DMS79 treated with DMSO at 0.1 percent for 48 hours (cell line): ENCODE data around the gene PLCB1.
"Not testable (repeated sequence)": the region's sequence is repeated elsewhere in the genome, so short reads cannot be mapped to it uniquely, and the experiment has no call there.

ENCODE experiments used
- DNase-seq: peaks from one replicate; lab custom pipeline; 2025; lab: John Stamatoyannopoulos, UW

Gene PLCB1

DNA sequence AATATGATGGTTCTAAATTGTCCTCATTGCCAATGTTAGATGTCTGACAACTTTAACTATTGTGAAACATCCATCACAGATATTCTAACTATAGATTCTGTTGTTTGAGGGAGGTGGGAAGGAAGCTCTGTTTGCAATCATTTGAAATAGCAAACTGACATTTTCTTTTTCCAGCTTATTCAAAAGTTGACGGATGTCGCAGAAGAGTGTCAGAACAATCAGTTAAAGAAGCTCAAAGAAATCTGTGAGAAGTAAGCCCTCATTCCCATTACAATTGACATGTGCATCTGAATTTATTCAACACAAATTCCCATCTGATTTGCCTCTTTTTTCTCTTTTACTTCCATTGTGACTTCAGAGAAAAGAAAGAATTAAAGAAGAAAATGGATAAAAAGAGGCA, 656.2 kb downstream of the PLCB1 start:
- DNase-seq: no peak

DNA sequence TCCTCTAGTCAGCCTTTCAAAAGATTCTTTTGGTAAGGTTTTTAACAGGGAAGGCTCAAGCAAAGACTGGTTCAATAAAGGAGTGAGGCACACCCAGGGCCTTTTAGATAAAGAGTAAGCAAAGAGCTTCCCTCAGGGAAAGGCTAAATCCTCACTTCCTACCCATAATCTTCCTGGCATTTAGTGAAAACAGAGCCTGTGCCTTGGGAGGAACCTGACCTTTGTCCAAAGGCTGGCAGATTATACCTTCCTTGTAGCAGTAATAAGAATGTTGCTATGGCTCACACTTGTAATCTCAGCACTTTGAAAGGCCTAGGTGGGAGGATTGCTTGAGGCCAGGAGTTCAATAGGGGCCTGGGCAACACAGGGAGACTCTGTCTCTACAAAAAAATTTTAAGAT, 656.8 kb downstream of the PLCB1 start:
- DNase-seq: no peak

DNA sequence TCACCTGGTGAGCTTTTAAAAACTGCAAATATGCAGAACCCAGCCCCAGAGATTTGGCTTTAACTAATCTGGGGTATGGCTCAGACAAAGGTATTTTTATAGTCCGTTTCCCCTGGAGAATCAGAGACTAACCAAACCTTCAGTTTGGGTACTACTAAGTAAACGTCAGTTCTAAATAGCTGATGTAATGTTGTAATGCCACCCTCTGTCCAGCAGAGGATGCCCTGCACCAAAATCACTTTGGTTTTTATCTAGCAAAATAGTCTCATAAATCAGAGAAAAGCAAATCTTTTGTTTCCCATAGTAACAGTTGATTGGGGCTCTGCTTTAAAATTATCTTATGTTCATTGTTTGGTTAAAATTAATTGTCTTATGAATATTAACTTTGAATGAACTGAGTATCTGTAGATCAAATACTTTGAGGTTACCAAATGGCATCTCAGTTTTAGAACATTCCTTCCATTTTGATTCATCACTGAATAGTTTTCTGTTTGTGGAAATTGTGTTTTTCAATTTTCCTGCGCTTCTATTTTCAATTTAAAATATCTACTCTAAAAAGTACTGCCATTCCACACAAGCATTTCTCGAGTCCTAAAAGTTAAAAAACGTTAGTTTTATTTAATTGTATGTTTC, 658.5 kb downstream of the PLCB1 start:
- DNase-seq: no peak

DNA sequence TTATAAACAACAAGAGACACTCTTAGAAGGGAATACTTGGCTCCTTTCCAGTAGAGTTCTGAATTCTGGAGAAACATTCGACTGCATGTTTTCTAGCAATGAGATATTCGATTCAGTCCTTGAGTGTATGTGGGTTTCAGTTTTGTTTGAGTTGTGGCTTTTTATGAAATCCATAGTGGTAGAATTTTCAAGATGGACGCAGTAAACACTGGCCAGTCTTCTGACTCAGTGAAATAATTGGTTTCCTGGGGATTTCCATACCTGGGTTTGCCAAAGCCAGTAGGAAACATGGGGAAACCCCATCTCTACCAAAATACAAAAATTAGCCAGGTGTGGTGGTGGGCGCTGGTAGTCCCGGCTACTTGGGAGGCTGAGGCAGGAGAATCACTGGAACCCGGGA, 663.3 kb downstream of the PLCB1 start:
- no peak for DNase-seq

DNA sequence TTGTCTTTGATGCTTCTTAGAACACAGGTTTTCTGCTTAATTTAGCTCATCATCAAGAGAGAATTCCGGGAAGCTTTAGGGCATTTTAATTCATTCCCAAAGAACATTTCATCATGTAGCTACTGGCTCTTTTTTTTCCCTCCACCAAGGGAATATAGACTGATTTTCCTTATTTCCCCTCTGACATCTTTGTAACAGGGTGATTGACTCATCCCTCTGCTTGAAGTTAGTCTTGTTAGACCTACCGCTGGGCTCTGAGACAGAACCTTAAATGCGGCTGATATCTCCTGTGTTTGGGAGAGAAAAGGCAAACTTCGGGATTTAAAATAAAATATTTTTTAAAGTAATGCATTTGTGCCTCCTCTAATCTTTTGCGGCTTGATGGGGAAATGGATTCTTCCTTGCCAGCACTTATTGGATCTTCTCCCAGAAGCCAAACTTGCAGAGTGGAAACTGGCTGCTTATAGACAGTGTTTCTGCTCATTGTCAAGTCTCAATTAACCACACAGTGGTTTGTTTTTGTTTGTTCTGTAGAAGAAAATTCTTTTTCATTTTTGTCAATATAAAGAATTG, 664.1 kb downstream of the PLCB1 start:
- DNase-seq: no peak

DNA sequence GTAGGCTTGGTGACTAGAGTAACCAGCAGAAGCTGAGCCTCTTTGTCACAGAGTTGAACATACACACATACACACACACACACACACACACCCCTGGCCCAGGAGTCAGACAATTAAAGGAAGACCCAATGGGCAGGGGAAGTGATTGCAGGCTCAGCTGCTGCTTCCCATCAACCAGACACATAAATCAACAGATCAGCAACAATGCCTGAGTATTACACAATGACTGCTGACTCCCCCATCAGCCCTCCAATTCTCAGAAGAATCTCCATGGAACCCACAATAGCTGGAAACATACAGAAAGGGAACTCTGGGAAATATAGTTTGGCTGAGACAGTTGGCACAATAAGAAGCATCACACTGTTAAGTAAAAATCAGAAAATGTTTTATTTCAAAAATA, 666.4 kb downstream of the PLCB1 start:
- no peak for DNase-seq

DNA sequence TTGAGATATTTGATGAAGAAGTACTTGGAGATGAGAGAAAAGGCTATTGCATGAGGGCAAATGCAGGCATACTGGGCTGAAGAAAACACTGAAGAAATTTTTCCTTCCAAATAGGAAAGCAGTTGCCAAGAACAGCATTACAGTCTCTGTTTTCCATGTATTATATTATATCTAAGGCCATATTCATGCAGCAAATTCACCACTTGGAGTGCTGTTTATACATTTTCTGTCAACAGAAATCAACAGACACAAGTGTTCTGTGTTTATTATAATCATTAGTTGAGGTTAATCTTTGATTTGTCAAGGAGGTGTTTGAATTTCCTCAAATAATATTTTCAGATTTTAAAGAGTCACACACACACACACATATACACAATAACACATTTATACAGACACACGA, 668.0 kb downstream of the PLCB1 start:
- DNase-seq: no peak

DNA sequence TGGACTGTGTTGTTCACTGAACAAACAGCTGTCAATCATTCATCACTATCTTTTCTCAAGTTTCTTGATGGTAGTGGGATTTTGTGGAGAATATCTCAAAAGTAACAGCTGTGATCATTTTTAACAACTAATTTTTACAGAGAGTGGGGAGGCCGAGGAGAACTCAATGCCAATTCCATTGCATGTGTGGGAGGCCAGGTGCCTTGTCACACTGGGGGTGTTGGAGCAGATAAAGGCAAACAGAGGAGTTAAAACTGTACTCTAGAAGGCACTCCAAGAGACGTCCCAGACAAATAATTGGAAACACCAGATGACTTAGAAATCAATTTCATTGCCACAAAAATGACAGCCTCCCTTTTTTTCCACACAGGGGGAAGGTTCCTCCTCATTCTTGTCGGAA, 669.6 kb downstream of the PLCB1 start:
- no peak for DNase-seq

DNA sequence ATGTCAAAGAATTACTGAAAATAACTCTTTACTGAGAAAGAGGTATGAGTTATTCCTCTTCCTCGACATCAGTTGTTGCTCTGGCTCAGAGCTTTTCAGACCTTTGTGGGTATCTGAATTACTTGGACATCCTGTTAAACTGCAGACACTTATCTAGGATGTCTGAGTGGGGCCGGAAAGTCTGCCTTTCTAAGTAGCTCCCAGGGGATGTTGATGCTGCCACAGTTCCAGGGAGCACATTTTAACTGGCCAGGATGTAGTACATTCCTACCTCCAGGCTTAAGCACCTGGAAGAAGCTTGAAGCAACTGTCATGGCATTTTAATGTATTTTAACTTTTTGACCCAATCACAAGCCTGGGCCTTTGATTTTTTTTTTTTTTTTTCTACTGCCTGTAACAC, 671.0 kb downstream of the PLCB1 start:
- DNase-seq: no peak

DNA sequence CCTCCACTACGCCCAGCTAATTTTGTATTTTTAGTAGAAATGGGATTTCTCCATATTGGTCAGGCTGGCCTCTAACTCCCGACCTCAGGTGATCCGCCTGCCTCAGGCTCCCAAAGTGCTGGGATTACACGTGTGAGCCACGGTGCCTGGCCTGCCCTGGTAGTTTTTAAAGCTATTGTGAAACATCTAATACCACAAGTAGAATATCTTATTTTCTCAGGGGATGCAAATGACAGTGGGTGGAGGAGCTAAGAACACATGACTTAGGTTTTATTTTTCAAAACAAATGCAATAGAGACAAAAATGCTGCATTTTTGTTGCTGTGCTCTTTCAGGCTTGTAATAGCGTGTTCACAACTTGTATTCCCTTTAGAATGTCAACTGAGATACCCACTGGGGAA, 671.9 kb downstream of the PLCB1 start:
- DNase-seq: no peak

DNA sequence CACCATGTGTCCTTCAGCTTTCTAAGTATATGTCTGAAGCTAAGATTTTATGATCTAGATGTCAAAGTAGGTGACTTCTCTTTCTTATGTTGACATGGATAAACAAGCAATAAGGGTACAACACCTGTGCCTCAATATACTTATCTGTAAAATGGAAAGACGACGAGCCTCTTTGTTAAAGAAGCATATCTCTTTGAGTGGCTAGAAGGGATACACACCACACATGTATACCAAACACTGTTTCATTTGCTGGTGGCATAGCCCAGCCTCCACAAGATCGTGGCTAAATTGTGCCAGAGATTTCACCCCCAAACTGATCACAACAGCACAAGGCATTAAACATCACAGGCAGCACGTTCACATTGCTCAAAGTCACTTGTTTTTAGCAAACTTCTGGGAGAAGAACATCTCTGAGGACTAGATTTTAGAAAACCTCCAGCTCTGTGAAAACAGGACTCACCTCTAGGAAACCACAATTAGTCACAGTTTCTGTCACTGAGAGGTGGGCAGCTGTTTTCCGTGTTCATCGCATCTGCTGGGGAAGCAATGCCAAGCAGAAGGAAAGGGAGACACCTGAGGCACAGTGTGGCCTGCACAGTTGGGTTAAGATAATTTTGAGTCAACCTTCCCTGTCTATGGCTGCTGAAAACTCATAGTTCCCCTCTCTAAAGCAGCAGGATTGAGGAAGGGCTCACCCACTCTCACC, 673.8 kb downstream of the PLCB1 start:
- no peak for DNase-seq

DNA sequence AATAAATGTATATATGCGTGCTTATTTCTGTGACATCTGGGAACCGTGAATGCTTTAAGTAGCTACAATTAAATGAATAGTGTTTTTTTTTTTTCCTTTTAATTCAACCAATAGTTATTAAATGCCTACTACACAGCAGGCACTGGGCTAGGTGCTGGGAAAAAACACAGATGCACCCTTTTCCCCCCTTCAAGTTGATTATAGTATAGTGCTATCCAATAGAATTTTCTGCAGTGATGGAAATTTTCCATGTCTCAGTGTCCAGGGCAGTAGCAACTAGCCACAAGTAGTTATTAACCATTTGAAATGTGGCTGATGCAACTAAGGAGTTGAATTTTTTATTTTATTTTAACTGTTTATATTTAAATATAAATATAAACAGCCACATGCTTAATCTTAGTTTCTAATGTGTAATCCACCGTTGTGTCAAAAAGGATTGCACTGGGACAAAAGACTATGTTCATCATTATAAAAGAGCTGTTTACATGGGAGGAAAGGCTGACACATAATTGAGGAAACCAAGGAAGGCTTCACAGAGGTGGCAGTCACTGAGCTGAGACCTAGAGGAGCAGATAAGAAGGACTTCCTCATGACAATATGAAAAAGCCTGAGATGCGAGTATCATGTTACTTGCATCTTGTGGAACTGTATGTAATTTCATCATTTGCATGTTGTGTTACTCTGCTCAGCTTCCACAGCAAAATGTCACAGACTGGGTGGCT, 675.6 kb downstream of the PLCB1 start:
- DNase-seq: no peak

DNA sequence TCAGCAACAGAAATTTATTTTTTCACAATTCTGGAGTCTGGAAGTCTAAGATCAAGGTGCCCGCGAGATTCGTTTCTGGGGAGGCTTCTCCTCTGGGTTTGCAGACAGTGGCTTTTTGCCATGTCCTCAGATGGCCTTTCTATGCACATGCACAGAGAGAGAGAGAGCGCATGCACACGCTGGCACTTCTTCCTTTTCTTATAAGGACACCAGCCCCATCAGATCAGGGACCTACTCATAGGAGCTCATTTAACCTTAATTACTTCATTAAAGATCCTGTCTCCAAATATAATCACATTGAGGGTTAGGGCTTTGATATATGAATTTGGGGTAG, 676.1 kb downstream of the PLCB1 start:
- no peak for DNase-seq

DNA sequence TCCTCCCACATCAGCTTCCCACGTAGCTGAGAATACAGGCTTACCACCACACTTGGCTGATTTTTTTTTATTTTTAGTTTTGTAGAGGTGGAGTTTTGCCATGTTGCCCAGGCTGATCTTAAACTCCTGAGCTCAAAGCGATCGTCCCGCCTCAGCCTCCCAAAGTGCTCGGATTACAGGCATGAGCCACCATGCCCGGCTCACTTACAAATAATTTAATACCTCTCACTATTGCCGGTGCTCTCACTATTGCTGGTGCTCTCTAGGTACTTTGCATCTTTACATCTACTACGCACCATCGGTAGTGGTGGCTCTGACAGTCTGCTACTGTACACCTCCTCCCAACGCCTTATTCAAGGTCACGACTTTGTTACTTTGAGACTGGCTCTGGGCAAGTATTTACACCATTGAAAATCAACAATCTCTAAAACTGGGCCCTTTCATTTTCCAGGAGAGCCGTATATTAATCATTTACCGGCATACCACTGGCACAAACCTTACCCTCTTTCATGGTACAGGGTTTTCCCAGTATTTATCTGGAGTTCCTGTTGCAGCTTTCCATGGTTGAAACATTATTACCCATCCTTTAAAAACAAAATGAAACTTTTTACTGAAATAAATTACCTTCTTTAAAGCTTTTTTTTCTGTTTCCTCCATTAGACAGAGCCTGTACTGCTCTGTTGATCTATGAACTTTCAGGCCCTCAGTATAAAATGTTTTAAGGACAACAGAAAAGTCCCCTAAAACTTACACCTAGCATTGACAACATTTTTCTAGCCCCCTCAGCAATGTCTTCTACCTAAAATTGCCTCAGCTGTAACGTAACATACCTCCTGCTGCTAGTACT, 677.3 kb downstream of the PLCB1 start:
- DNase-seq: no peak

DNA sequence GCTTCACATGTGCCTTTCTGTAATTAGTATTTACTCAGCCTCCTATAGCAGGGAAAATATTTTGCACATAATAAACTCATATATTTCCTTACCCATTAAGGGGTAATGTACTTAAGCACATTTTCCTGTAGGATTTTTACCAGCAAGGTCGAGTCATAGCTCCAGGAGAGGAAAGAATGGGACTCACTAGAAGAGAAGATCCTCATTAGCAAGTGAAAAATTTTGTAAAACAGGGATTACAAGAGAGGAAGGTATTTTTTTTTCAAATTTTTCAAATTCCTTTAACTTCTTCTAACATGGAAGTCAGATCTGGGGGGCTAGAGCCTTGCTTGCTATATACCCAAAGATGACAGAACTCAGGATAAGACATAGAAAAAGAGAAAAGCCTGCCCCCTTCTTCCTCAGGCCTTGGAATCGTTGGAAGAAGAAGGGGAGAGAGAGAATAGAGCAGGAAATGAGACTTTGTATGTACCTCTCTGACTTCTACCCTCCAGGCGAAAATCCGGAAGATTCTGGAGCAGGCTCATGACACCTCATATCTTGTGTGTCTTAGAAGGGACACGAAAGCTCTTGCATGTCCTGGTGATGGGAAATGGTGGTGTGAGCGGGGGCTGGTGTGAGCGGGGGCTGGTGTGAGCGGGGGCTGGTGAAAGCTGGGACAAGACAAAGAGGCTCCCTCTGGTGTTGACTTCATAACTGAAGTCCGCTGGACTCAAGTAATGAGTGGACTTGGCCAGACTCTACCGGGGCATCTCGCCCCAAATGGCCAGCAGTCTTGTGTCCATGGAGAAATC, 679.9 kb downstream of the PLCB1 start:
- no peak for DNase-seq

DNA sequence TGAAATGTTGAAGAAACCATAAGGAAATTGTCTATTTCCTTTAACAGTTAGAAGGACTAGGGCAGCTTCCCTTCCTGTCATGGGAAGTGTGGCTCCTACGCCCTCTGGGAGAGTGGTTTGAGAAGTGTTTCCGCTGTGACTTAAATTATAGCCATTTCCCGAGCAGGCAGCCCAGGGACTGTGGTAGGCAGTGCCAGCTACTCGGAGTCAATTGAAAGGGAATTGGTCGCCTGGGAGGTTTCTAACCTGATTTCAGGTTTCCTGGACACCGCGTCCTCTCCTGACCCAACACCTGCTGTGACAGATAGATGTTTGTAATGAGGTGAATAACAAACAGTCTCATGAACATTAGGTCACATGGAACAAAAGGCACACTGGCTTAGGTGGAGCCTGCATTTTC, 680.8 kb downstream of the PLCB1 start:
- DNase-seq: no peak

DNA sequence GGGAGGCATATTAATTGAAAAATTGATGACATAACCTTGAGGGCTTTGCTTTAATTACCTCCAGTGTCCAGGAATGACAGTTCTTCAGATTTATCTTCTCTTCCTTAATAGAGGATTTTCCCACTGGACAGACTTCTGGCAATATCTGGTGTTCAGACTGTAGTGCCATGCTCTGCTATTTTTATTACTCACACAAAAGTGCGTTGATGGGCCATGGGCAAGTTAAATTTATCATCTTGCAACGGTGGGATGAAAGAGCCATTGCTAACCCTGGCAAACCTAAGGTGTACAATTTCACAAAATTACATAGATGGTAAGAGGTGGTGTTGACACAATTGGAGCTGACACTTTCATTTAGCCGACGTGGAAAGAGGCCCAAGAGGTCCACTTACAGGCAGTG, 683.1 kb downstream of the PLCB1 start:
- DNase-seq: no peak

DNA sequence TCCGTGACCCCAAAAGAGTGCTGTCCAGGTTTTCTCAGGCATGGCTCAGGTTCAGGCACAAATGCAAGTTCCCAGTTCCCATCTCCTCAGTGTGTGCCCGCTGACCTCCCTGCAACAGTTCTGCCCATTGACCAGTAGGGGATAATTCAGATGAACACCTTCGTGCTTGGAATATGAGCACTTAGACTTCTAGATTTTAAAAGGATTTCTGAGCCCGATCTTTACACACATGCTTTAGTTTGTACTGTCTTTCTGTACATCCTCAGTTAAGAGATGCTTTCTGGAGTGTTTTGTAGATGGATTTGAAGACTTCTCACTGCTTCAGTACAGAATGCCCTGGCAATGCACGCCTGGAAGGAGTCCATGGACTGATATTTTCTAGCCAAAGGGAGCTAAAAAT, 697.2 kb downstream of the PLCB1 start:
- no peak for DNase-seq

DNA sequence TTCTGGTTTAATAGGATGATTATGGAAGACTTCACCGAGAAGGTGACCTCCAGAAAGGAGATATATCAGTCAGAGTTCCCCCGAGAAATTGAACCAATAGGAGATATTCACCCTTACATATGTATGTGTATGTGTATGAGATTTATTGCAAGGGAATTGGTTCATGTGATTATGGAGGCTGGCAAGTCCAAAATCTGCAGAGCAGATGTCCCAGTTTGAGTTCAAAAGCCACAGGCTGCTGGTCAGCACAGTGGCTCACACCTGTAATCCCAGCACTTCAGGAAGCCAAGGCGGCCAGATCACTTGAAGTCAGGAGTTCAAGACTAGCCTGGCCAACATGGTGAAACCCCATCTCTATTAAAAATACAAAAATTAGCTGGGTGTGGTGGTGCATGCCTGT, 702.2 kb downstream of the PLCB1 start:
- not testable (repeated sequence) for DNase-seq

DNA sequence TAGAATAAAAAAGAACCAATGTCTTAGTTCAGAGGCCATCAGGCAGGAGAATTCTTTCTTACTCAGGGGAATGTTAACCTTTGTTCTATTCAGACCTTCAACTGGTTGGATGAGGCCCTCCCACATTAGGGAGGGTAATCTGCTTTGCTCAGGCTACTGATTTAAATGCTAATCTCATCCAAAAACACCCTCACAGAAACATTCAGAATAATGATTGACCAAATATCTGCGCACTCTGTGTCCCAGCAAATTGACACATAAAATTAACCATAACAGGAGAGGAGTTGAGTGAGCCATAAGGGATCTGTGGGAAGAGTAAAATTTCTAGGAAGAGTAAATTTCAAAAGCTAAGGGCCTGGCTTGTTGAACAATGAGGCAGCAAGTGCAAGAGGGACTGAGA, 702.8 kb downstream of the PLCB1 start:
- no peak for DNase-seq

DNA sequence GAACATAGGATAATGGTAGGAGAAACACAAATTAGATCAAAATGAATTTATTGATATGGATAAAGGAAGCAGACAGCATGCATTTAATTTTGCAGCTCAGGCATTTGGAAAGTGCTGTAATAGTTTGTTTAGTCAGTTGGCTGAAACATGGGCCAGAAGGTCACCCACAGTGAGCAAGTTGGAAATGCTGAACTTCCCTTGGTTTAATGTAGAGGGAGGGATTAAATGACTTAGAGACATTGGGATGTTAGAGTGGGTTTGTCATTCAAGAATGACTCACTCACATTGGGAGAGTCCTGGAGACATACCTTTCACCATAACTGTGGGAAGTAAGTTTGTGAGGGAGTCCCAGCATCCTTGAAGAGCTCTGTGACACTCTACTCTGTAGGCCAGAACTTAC, 705.3 kb downstream of the PLCB1 start:
- DNase-seq: no peak

DNA sequence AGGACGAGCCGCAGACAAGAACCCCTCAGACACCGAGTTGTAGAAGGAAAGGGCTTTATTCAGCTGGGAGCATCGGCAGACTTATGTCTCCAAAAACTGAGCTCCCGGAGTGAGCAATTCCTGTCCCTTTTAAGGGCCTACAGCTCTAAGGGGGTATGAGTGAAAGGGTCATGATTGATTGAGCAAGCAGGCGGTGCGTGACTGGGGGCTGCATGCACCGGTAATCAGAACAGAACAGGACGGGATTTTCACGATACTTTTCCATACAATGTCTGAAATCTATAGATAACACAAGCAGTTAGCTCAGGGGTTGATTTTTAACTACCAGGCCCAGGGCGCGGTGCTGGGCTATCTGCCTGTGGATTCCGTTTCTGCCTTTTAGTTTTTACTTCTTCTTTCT, 710.5 kb downstream of the PLCB1 start:
- no peak for DNase-seq
